ENCODE data around the gene CHORDC1. TPM values are rescaled to one million over a fixed set of nuclear protein-coding genes. Genes with fewer than 3 reads are reported as not detected.
"Not testable (repeated sequence)": the region's sequence is repeated elsewhere in the genome, so short reads cannot be mapped to it uniquely, and the experiment has no call there.

Gene CHORDC1
- 100 to 1,000 TPM; 108 to 114 TPM for total RNA-seq

- POLR2A ChIA-PET: interaction anchor here (1.6 kb wide), 1 partner anchor 26 kb away, joined by 3 read pairs; no protein-coding TSS in a partner anchor
- CTCF ChIA-PET: interaction anchor here (0.9 kb wide), 1 partner anchor 34 kb away, joined by 3 read pairs; no protein-coding TSS in a partner anchor
Observed at GRCh38 chr11:90222459-90223247, at the start of gene CHORDC1. Gene CHORDC1 (minus strand): TSS chr11:90223049. CDS start chr11:90222954, 95 bp downstream.

DNA sequence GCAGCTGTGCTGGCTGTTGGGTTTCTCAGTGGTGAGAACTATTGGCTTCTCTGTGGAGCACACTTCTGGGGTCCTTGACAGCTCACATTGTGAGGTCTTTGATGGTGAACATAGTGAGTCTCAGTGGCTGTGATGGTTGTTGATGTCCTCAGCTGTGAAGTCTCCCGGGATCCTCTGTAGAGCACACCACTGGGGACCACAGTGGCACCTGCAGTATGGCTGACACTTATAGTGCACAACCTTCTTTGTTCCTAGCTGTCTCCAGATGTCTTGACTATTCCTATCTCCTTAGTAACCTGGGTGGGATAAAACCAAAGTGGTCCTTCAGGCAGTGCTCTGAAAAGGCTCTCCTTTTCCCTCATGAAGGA lies 34.3 kb upstream of the CHORDC1 start:
- ChIA-PET CTCF (no interaction called here), POLR2A (no interaction called here)

DNA sequence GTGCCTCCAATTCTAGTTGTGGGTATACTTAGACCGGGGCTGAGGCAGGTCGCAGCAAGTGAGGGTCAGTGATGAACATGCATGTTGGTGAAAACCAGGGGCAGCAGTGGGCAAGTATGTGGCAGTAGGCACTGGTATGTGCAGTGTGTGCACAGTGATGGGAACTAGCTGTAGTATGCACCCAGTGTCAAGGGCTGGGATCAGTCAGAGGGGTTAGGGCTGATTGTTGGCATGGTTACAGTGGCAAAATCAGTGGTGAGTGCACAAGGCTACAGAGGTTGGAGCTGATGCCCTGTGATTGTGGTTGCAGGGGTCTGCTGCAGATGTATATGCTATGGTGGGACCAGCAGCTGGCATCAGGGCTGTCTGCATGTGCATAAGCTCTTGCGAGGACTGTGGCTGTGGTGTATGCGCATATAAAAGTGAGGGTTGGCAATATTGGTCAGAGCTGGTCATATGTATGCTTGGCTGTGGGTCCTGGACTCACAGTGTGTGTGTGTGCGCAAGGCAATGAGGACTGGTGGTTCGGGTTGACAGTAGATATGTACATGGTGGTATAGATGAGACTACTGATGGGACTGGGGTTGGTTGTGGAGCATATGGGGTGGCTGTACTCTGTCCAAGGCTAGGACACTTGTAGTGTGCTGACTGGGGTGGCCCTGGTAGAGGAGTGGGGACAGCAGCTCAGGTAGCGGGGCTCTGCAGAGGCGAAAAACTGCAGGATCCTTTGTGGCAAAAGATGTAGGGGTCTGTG lies 33.7 kb upstream of the CHORDC1 start:
- CTCF ChIA-PET: no interaction called here
- POLR2A ChIA-PET: no interaction called here

GRCh38 chr11:90254065-90254464 lies 31.2 kb upstream of the CHORDC1 start:
- POLR2A ChIA-PET: no interaction called here

DNA sequence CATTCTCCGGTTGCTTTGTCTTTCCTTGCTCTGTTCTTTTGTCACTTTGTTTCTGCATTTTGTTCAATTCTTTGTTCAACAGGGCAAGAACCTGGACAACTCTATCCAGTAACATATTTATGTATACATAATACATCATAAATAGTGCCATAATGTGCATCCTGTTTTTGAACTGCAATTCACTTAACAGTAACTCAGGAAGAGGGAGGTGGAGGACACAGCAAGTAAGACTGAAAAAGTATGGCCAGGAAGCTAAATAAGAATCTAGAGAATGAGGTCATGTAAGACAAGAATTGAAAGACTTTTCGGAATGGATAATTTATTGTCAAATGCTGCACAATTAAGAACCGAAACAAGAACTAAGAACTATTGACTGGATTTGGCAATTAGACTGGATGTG lies 29.2 kb upstream of the CHORDC1 start:
- ChIA-PET CTCF (no interaction called here), POLR2A (no interaction called here)

More at GRCh38 chr11:90254065-90254464, 31.2 kb upstream of the CHORDC1 start:
- CTCF ChIA-PET: no interaction called here

- CTCF ChIA-PET: no interaction called here
- POLR2A ChIA-PET: no interaction called here
Observed at GRCh38 chr11:90251599-90251998, 28.8 kb upstream of the CHORDC1 start.

GRCh38 chr11:90250970-90251369 lies 28.1 kb upstream of the CHORDC1 start:
- CTCF ChIA-PET: interaction anchor here (0.5 to 0.7 kb wide), 2 partner anchors 70 to 704 kb away, joined by 3 read pairs; no protein-coding TSS in a partner anchor
- POLR2A ChIA-PET: no interaction called here

GRCh38 chr11:90246468-90246867 lies 23.6 kb upstream of the CHORDC1 start:
- CTCF ChIA-PET: interaction anchor here (1.4 kb wide), 1 partner anchor 42 kb away, joined by 3 read pairs; no protein-coding TSS in a partner anchor
- POLR2A ChIA-PET: no interaction called here

- POLR2A ChIA-PET: no interaction called here
- CTCF ChIA-PET: no interaction called here
Observed at GRCh38 chr11:90243534-90243933, 20.7 kb upstream of the CHORDC1 start.

GRCh38 chr11:90242894-90243416 lies 20.1 kb upstream of the CHORDC1 start:
- POLR2A ChIA-PET: no interaction called here
- CTCF ChIA-PET: no interaction called here

- ChIA-PET POLR2A (no interaction called here), CTCF (no interaction called here)
Observed at GRCh38 chr11:90241414-90241813, 18.6 kb upstream of the CHORDC1 start.

GRCh38 chr11:90239967-90240636 lies 17.3 kb upstream of the CHORDC1 start:
- POLR2A ChIA-PET, CTCF ChIA-PET: not testable (repeated sequence)

DNA sequence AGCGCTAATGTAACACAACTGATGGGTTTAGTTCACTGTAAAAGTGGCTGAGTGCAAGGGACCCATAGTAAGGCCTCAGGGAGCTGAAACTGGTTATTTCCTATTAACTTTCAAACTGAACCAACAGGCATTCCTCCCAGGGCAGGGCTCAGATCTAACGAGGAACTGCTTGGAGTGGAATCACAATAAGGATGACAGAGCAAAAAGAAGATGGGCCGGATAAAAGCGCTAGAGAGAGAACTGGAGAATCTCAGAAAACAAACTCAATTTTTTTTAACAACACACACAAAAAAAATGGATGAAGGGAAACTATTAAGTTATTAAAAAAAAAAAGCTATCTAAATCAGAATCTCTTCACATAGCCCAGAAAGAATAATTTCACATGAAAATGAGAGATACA lies 14.2 kb upstream of the CHORDC1 start:
- ChIA-PET CTCF (no interaction called here), POLR2A (no interaction called here)

GRCh38 chr11:90235526-90235925 lies 12.7 kb upstream of the CHORDC1 start:
- CTCF ChIA-PET: no interaction called here

DNA sequence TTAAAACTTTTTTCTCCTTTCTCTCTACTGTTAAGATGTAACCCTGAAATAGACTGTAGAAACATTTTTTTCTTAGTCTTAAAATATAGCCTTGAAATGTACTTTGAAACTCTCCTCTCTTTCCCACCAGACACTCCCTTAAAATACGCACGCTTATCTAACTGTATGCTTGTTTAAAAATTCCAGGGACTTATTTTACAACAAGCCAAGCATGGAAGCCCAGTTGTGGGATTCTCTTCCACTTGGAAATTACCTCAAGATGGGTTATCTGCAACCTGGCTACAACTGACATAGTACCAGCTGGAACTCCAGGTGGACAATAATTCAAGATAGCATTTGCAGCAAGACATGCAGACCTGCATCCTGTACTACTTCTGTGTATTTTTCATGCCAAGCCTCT lies 12.1 kb upstream of the CHORDC1 start:
- POLR2A ChIA-PET: no interaction called here
- CTCF ChIA-PET: no interaction called here

More at GRCh38 chr11:90235526-90235925, 12.7 kb upstream of the CHORDC1 start:
- POLR2A ChIA-PET: no interaction called here

GRCh38 chr11:90229791-90230190 lies 6.9 kb upstream of the CHORDC1 start:
- CTCF ChIA-PET: no interaction called here
- POLR2A ChIA-PET: no interaction called here

DNA sequence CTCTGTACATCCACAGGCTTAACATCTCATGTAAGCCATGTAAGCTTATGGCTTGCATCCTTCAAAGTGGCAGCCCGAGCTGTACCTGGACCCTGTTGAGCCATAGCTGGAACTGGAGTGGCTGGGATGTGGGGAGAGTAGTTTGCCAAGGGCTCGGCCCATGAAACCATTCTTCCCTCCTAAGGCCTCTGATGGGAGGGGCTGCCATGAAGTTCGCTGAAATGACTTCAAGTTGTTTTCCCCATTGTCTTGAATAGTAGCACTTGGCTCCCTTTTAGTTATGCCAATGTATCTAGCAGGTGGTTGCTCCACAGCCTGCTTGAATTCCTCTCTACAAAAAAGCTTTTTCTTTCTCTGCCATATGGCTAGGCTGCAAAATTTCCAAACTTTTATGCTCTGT lies 5.2 kb upstream of the CHORDC1 start:
- CTCF ChIA-PET: no interaction called here
- POLR2A ChIA-PET: no interaction called here

DNA sequence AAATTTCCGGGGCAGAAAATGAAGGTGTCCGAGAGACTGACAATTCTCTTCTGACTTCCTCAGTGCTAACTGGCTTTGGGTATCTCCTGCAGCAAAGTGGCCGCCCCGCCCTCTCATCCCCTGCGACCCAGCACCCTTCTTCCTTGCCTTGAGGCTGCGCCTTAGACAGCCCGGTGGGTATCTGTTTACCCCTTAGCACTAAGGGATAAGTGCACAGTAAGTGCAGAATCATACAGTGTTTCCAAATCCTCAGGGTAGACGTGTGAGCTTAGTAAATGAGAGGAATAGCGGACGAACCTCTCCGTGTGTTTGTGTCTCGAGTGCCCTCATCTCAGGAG lies 368 bp upstream of the CHORDC1 start:
- CTCF ChIA-PET: interaction anchor here (0.9 kb wide), 1 partner anchor 34 kb away, joined by 3 read pairs; no protein-coding TSS in a partner anchor
- POLR2A ChIA-PET: interaction anchor here (0.6 to 1.6 kb wide), 2 partner anchors 27 to 34 kb away, joined by 3 read pairs; no protein-coding TSS in a partner anchor

DNA sequence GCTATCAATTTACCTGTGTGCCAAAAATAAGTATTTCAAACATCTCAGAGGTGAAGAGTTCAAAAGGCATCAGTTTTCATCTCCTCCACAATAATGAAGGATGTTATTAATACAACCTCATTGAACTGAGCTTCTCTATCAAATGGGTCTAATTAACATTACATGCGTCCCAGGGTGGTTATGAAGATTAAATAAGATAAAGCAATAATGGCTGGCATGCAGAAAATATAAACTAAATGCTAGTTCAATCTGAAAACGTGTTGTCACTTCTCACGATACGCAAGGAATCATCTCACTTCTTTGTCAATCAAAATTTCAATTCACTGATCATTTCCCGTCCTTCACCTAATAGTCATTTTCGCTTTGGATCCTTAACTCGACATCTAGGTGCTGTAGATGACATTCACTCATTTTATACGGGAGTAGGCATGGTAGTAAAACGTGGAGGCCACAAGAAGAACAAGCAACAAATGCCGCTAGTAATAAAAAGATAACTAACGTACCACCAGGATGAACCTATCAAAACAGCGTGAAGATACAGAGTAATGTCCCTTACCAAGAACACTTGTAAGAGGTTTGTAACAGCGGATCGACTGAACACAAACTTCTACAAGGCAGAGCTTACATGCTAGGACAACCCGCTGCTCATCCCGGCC lies 918 bp downstream of the CHORDC1 start:
- POLR2A ChIA-PET: no interaction called here
- CTCF ChIA-PET: no interaction called here

DNA sequence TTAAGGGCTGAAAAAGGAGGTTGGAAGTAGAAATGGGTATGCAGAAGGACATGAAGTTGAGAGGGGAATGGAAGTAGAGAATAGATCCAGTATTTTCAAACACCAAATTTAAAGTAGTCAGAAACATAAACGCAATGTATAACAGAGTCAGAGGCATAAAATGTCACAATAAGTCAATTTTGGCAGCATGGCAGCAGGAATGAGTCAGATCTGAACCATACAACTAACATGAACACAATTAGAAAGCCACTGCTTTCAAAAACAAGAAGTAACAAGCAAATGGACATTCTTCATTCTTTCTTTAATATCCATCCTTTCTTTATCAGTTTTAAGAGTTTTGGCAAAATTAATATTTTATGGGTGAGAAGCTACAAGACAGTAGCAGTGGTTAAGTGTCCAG lies 2.5 kb downstream of the CHORDC1 start:
- POLR2A ChIA-PET: no interaction called here
- CTCF ChIA-PET: interaction anchor here (1.5 kb wide), 1 partner anchor 16 kb away, joined by 3 read pairs; no protein-coding TSS in a partner anchor
